NCI-H446 treated with DMSO at 0.1 percent for 48 hours (cell line): ENCODE results near the gene SQSTM1.

Source experiments
- DNase-seq: peaks from one replicate; lab custom pipeline; 2025; lab: John Stamatoyannopoulos, UW

Gene SQSTM1

DNA sequence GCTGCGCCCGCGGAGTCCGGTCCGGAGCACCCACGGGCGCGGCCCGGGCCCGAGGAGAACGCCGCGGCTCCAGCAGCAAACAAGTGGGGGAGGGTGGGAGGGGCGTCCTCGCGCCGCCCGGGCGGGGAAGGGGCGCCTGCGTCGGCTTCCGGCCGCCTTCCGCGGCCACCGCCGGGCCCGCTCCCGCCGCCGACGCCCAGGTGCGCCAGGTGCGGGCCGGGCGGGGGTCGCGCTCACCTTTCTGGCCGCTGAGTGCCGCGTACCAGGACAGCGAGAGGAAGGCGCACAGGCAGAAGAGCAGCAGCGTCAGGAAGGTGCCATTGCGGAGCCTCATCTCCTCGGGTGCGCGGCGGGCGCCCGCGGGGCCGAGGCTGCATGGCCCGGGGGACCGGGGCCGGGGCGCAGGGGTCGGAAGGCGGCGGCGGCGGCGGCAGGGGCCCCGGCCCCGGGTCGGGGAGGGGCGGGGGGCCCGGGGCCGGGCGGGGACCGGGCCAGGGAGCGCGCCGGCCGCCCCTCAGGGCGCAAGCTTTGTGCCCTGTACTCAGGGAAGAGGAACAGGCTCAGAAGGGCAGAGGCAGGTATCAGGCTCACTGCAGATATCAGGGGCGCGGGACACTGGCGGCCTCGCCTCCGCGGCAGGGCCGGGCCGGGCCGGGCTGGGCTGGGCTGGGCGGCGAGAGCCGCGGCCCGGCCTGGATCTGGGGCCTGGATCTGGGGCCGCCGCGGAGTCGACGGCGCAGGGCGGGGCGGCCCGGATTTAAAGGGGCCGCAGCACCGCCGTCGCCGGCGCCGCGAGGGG, 14.3 kb upstream of the SQSTM1 start, which contains the start of gene MGAT4B:
Gene MGAT4B, minus strand, starts transcription at position 617 of the 799 bp plus-strand sequence. Its CDS starts 283 bp downstream, at position 334.
- DNase-seq, result peak; percentile 14

DNA sequence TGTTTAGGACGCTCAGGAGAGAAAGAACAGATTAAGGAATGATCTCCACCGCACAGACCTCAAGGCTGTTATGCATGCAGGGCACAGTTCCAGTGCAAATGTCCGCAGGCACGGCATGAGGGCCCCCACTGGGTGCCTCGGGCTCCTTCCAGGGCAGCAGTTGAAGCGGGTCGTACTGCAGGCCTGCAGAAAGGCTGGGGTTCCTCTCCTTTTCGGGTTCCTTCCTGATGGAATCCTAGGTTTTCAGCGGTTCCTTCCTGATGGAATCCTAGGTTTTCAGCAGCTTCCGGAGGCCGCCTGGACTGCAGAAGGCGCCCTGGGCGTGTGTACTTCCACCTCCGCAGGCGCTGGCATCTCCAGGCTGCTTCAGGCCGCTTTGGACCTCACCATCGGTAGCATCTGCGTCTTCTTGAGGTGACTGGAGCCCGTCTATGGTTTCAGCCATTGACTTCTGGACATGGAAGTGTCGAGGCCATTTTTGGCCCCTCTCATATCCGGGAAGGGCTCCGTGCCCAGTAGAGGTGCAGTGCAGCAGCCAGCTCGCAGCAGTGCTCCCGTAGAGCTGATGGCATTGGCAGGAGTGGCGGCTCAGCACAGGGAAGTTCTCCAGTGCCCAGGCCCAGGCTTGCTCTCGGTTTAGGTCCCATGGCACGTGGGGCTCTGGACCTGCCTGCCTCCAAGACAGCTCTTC, 8.4 kb upstream of the SQSTM1 start:
- no peak for DNase-seq

DNA sequence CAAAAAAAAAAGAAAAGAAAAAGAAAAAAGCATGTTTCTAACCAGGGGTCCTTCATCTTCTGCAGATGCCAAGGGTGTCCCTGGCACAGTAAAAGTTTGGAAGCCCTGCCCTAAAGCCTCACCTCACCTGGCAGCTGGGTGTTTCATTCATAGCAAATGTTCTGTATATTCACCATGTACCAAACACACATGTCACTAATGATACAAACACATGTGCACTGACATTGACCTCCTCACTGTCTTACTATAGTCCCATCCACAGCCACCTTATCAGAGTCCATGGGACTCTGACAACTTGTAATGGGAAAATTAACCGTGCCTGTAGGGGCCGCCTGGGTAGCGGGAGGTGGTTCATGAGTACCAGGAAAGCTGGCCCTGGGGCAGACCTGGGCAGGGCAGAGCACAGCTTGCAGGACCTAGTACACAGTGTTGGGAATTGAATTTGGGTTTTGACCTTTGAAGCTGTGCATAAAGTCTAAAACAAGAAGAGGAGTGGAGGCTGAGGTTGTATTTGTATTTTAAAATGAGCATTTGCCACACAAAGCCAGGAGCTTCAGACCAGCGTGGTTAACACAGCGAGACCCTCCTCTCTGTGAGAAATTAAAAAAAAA, 7.6 kb upstream of the SQSTM1 start:
- DNase-seq, result no peak

DNA sequence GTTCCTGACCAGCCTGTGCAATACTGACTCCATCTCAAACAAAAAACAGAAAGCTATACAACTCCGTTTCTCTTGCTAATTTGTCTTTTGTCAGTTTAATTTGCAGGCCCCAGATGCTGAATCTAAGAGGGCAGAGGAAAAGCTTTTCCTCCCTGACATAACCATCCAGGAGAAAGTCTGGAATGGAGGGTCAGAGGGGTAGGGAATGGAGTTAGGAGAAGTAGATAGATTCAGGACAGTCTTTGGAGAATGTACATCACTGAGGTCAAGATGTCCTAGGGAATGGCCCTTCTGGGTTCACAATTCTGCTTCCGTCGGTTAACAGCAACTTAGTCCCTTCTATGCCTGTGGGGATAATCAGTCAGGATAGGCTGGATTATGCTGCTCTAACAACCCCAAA, 6.6 kb upstream of the SQSTM1 start:
- no peak for DNase-seq

DNA sequence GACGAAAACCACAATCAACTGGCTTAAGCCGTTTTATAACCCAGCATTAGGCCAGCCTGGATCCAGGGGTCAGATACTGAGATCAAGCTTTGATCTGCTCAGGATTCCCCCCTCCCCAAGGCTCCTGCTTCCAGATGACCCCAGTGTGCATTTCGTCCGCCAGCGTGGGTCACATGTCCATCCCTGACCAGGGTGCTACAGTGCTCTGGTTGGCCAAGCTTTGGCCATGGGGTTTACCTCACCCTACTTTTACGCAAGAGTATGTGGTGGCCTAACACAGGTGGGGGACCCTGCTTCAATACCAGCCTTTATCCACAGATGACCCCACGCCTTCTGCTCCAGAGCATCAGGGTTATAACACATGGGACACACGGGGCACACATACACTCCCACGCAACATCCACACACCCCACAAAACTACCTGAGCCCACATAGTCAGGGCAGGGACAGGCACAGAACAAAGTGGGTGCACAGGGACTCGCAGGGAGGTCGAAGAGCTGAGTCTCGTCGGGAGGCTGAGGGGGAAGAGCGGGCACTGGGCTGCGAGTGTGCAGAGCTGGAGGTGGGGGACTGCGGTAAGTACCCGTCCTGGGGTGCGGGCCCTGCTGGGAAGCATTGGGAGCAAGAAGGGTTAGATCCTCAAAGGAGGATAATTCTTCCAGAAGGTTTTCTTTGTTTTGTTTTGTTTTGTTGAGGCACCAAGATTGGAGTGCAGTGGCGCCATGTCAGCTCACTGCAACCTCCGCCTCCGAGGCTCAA, 5.0 kb upstream of the SQSTM1 start:
- no peak for DNase-seq

DNA sequence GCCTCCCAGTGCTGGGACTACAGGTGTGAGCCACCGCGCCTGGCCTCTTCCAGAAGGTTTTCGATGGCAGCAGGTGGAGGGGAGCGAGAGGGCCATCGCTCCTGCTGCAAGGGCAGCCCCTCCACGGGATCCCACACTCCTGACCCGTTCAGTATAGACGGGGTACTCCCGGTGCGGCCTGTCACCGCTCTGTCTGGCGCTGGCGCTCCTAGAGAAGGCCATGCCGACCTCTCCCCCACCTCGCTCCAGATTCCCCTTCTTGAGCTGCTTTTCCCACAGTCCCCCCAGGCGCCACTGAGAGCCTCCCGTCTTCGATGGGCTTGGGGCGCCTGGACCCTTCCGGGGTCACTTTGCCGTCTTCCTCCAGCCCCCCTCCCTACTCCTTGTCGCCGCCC, 4.3 kb upstream of the SQSTM1 start:
- no peak for DNase-seq

DNA sequence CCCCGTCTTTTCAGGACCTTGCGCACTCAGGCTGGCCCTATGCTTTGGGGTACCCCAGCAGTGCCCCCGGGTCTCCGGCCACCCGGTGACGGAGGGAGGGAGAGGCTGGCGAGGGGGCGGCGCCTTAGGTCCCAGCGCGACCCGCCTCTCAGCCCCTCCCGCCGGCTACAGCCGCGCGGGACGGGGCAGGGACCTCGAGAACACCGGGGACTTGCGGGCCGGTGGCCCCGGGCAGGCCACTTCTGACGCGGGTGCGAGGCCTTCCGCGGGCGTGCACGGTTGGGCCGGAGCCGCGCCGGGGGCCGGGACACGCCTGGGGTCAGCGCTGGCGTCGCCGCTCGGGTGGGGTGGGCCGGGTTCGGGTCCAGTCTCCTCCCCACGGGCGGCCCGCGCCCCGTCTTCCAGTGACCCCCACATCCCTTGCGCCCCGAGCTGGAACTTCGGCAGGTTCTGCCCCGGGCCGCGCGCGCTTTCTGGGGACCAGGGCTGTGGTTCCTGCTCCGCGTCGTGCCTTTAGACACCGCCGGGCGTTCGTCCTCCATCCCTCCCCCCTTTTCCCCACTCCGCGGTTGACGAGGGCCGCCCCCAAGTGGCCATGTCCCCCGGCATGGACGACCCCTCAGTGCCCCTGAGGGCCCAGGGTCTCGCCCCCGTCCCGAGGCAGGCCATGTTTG, 3.8 kb upstream of the SQSTM1 start:
- no peak for DNase-seq

DNA sequence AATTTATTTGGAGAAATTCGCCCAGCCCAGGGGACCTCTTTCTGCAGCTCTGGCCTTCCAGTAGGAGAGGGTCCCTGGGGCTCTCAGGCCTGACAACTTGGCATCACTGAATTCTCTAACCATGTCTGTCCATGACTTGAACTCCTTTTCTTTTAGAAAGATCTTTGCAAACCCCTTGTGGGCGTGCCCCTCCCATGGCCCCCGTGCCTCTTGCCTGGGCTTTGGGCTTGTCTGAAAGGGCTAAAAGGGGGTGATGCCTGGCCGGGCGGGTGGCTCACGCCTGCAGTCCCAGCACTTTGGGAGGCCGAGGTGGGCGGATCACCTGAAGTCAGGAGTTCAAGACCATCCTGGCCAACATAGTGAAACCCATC, 3.2 kb upstream of the SQSTM1 start:
- no peak for DNase-seq

DNA sequence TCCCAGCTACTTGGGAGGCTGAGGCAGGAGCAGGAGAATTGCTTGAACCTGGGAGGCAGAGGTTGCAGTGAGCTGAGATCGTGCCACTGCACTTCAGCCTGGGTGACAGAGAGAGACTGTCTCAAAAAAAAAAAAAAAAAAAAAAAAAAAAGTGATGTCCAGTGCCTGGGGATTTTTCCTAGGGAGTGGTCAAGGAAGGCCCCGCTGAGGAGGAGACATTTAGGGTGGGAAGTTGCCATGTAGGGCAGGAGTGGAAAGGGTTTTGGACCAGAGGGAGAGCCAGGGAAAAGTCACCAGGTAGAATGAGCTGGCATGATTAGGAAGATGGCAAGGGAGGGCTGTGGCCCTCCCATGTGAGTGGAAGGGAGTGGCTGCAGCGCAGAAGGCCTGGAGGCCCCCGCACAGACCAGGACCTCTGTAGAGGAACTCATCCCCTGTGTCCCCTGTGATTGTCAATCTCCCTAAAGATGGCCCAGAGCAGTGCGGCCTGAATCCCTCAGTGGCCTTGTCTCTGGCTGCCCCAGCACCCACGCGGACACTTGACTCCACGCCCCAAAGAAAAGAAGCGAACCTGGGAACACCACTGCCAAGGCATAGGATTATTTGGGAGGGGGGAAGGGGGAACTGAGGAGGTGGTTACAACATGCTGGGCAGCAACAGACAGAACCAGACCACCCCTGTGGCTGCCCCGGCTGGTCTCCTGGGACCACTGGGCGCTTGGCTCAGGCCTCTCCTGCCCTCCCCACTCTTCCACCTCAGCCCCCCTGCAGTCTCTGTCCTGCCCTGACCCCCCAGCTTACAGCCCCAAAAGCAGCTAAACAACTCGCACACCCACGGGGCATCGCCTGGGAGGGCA, 2.6 kb upstream of the SQSTM1 start:
- no peak for DNase-seq

DNA sequence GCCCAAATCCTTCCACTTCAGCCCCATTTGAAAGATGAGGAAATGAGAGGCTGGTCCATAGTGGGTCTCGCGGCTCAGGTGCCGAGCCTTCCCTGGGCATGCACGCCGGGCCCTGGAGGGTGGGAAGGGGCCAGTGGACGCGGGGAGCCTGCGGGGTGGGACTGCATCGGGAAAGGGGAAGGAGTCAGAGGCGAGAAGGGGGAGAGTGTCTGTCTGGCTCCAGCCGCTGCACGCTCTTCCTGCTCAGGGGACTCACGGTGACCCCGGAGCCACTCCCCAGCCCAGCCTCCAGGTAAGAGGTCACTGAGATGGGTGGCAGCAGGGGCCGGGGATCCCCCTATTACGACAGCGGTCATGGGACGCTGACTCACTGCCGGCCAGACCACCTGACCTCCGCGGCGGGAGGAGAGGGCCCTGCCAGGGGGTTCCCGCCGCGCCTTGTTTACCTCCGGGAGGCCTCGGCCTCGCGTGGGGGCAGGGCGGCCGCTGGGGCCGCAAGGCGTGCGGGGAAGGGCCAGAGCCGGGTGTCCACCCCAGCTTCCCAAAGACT, 1.9 kb upstream of the SQSTM1 start:
- no peak for DNase-seq

DNA sequence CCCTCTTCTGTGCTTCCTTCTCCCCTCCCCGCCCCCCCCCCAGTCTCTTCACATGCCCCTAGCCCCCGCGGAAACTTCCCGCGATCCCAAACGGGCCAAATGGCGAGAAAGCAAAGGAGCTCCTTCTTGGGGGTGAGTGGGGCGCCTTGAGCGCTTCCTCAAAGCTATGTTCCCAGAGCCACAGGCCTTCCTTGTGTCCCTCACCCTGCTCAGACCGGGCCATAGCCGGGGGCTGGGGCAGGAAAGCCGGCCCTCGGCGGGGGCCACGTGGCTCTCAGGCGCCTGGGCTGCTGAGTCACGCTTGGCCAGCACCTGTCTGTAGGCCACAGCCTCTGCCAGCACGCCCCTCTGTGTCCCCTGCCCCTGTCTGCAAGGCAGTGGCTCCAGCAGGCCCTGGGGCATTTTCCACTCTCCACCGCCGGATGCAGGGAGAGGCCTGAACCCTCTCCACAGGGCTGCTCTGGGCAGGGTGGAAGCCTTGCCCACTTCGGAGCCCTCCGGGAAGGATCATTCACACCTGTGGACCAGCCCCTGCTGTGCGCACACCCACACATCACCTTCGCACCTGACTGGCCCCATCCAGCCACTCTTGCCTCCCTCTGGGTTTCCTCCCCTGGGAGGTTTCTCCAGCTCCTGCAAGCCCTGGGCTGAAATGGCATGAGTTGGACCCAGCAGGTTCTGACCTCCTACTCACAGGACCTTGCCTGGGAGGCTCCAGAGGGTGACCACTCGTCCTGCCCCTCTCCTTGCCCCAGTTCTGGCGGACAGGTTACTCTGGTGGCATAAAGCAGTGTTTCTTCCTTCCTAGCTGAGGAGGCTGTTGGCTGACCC, 1.2 kb upstream of the SQSTM1 start:
- DNase-seq, result no peak

DNA sequence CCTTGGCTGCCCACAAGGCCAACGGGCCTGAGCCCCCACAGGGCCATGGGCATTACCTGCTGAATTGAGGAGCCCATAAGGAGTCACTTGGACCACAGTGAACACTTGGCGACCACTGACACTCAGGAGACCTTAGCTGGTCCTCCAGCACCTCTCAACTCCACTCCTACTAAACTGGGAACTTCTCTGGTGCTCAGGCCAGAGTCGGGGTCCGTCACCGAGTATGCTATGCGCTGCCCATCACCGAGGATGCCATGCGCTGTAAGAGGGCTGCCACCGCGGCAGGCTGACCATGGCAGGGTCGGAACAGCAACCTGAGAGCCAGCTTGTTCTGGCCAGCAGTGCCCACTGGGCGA, 600 bp upstream of the SQSTM1 start:
- DNase-seq, result no peak

DNA sequence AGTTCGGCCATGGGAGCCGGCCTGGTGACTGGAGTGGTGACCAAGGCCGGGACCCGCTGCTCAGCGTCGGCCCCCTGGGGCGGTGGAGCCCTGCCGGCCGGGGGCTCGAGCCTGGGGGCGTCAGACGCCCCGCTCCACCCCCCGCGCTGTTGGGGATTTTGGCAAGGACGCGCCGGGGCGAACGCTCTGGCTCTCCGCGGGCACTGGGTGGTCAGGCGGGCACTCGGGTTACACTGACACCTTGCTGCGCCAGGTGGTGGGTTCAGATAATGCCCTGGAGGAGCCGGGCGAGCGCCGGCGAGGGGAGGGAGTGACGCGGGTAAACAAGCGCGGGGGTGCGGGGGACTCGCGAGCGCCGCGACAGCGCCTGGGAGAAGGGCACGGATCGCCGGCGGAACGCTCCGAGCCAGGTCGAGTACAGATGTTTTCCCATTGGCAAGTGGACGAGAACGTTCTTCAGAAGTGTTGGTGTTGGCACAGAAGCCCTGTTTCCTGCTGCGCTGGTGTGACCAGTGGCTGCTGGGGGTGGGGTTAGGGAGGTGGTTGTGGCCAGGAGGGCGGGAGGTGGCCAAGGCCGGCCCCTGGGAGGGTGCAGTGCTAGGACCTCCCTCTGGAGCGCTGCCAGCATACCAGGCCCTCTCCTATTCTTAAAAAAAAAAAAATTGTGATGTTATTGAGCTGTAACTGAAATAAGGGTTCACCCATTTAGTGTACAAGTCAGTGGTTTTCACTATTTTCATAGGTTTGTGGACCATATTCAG, 773 bp downstream of the SQSTM1 start:
- DNase-seq, result peak; percentile 75

DNA sequence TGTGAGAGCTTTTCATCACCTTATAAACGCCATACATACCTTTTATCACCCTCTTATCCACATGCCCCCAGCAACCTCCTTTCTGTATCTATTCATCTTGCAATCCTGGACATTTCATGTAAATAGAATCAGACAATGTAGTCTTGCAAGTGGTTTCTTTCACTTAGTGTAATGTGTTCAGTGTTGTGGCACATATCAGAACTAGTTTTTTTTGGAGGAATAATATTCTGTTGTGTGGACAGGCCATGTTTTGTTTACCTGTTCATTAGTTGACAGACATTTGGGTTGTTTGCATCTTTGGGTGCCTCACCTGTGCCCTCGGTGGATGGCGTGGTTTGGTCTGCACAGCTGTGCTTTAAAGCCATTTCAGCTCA, 1.3 kb downstream of the SQSTM1 start:
- DNase-seq, result no peak

DNA sequence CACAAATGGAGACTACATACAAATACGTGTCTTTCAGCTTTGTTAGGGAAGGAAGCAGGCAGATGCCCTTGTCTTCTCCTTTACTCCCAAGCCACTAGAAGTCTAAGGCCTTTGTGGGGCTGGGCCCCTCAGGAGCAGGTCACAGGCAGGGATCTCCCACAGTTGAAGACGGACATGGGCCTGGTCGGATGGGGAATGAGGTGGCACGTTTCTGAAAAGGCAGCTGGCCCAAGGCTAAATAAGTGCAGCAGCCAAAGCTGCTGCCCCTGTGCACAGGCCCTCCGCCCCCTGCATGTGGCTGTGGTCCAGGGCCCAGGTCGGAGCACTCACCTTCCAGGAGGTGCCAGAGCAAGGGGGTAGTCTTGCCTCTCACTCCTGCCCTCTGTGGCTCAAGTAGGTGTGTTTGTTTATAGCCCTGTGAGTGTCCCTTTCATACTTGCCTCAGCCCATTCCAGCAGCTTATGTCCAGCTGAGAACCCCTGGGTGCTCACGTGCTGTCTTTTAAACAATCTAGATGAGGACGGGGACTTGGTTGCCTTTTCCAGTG, 1.8 kb downstream of the SQSTM1 start:
- DNase-seq, result no peak

DNA sequence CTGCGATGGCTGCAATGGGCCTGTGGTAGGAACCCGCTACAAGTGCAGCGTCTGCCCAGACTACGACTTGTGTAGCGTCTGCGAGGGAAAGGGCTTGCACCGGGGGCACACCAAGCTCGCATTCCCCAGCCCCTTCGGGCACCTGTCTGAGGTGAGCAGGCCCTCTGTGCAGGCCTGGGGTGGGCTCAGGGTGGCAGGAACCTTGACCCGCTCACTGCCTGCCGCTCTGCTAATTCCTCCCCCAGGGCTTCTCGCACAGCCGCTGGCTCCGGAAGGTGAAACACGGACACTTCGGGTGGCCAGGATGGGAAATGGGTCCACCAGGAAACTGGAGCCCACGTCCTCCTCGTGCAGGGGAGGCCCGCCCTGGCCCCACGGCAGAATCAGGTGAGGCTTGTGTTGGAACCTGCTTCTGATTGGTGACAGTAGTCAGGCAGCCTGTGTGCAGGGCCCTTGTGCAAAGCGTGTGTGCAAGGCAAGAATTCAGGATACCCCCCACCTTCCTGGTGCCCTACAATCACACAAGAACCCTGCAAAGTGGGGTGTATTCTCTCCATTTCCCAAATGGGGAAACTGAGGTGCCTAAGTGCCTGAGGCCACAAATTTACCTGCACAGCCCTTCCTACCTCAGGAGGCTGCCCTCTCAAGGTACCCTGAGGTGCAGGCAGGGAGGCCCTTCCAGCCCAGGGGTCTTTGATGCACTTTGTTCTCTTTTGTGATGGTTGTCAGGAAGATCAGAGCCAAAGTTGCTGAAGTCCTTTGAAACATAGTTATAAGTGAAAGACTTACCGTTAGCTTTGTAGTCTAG, 3.4 kb downstream of the SQSTM1 start:
- no peak for DNase-seq

DNA sequence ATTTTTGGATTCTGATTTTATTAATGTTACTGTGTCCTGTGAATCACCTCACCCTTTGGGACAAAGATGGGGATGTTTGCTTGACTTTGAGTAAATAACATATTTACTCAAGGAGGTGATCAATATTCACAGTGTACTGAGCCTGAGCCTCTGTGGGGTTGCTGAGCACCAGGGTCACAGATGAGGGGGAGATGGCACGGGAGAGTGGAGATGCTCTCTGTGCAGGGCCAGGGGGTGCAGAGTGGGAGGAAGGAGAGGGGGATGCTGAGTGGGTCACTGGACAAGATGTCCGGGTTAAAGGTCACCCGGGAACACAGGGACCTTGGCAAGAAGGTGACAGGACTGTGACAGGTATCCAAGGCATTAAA, 4.0 kb downstream of the SQSTM1 start:
- DNase-seq, result no peak

DNA sequence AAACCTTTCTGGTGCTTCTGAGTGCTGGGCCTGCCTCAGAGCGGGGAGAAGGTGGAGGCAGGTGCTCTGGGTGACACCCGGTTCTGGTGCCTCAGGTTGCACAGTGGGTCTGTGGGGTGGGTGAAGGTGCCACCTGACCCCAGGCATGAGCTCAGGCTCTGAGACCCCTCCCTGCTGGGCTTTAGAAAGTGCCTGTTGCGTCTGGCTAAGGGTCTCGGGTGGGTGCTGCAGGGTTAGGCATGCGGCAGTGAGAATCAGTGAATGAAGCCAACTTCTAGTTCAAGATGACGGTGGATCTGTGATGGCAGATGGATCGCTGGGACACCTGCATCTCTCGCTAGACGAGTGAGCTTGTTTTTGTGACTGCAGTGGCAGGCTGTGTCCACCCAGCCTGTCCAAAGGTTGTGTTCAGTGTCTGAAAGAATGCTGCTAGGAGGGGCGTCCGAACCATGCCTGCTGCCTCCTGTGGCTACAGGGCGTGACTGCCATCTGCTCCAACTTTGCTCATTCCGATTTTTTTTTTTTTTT, 5.0 kb downstream of the SQSTM1 start:
- no peak for DNase-seq
